ENCODE measurements around the gene GAREM1. TPM values are rescaled to one million over a fixed set of nuclear protein-coding genes. Genes with fewer than 3 reads are reported as not detected.
A peak's percentile ranks its signal among the peaks of the same experiment; 100 is the strongest.

Gene GAREM1
- total and polyA plus RNA-seq, 4 donors = 1.5 to 7.5 (median 2.0) TPM

DNA sequence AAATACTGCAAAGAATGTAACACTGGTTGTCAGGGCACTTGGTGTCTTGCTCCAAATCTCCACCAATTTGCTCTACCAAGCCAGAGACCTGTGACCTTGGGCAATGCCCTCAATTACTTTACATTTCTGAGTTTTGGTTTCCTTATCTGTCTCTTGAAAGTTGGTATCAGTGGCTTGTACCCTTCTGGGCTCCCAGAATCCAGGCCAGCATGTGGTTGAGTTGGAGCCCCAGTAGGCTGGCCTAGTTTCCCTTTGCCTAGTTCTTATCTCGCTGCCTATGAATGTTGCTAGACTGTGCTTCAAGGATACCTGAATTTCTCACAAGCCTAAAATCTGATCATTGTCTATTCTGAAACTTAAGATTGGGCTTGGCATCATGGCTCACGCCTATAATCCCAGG is 254.3 kb downstream of the GAREM1 start:
- H3K9ac ChIP-seq (ENCODE audit: low read depth in 1 of 2, low read length in 2 of 2) = no peak overlapping the region

DNA sequence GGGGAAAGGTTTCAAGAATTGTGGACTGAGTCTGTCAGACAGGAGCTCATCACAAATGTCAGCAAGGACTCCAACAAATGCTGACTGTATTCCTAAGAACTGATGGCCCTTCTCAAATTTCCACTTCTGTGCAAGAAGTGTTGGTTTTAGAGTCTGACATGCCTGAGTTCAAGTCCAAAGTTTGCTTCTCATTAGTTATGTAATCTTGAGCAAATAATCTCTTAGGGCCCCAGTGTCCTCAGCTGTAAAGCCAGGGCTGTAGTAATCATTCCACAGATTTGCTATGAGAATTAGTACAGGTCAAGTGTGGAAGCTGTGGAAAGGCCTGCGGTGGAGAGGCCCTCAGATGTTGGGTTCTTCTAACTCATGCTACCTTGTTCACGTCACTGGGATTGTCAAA is 257.0 kb downstream of the GAREM1 start:
- no peak overlapping the region for H3K4me3 ChIP-seq (ENCODE audit: low read depth in 1 of 3, low read length in 3 of 3)
- no peaks in the 10 kb centered on the region for H3K9me3 ChIP-seq (ENCODE audit: control insufficient read depth in 4 of 4, low read length in 3 of 4)
- no peak overlapping the region for H3K9ac ChIP-seq (ENCODE audit: low read depth in 1 of 2, low read length in 2 of 2)
- no peak for TF ChIP-seq FOXA2 (IDR thresholded peaks at IDR 0.05)
- peak; percentile 98 to 99 for TF ChIP-seq HNF4A (conservative IDR thresholded peaks at IDR 0.05)
- TF ChIP-seq, protein P1, sequence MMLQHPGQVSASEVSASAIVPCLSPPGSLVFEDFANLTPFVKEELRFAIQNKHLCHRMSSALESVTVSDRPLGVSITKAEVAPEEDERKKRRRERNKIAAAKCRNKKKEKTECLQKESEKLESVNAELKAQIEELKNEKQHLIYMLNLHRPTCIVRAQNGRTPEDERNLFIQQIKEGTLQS (IDR thresholded peaks at IDR 0.05) = peak; percentile 56
- peak; percentile 82 to 88 for TF ChIP-seq RXRA (IDR thresholded peaks at IDR 0.05)
- peak; percentile 44 for TF ChIP-seq NR2F2 (IDR thresholded peaks at IDR 0.05)
- peak; percentile 59 for TF ChIP-seq YY1 (IDR thresholded peaks at IDR 0.05)
- no peak for TF ChIP-seq TAF1 (conservative IDR thresholded peaks at IDR 0.05)
- no peak for TF ChIP-seq FOXA1 (IDR thresholded peaks at IDR 0.05)
- TF ChIP-seq, protein P2, sequence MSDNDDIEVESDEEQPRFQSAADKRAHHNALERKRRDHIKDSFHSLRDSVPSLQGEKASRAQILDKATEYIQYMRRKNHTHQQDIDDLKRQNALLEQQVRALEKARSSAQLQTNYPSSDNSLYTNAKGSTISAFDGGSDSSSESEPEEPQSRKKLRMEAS (IDR thresholded peaks at IDR 0.05) = peak; percentile 59
- TF ChIP-seq, protein P3, sequence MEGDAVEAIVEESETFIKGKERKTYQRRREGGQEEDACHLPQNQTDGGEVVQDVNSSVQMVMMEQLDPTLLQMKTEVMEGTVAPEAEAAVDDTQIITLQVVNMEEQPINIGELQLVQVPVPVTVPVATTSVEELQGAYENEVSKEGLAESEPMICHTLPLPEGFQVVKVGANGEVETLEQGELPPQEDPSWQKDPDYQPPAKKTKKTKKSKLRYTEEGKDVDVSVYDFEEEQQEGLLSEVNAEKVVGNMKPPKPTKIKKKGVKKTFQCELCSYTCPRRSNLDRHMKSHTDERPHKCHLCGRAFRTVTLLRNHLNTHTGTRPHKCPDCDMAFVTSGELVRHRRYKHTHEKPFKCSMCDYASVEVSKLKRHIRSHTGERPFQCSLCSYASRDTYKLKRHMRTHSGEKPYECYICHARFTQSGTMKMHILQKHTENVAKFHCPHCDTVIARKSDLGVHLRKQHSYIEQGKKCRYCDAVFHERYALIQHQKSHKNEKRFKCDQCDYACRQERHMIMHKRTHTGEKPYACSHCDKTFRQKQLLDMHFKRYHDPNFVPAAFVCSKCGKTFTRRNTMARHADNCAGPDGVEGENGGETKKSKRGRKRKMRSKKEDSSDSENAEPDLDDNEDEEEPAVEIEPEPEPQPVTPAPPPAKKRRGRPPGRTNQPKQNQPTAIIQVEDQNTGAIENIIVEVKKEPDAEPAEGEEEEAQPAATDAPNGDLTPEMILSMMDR (IDR thresholded peaks at IDR 0.05; ENCODE audit: low read depth, low read length, missing input control) = no peak
- TF ChIP-seq GABPA (IDR thresholded peaks at IDR 0.05 in 1 of 2, conservative IDR thresholded peaks at IDR 0.05 in 1 of 2) = no peak
- peak; percentile 37 to 56 for TF ChIP-seq RAD21 (IDR thresholded peaks at IDR 0.05)
- TF ChIP-seq EGR1 (IDR thresholded peaks at IDR 0.05; ENCODE audit: low read depth in 2 of 2) = no peak
- TF ChIP-seq, protein P4, sequence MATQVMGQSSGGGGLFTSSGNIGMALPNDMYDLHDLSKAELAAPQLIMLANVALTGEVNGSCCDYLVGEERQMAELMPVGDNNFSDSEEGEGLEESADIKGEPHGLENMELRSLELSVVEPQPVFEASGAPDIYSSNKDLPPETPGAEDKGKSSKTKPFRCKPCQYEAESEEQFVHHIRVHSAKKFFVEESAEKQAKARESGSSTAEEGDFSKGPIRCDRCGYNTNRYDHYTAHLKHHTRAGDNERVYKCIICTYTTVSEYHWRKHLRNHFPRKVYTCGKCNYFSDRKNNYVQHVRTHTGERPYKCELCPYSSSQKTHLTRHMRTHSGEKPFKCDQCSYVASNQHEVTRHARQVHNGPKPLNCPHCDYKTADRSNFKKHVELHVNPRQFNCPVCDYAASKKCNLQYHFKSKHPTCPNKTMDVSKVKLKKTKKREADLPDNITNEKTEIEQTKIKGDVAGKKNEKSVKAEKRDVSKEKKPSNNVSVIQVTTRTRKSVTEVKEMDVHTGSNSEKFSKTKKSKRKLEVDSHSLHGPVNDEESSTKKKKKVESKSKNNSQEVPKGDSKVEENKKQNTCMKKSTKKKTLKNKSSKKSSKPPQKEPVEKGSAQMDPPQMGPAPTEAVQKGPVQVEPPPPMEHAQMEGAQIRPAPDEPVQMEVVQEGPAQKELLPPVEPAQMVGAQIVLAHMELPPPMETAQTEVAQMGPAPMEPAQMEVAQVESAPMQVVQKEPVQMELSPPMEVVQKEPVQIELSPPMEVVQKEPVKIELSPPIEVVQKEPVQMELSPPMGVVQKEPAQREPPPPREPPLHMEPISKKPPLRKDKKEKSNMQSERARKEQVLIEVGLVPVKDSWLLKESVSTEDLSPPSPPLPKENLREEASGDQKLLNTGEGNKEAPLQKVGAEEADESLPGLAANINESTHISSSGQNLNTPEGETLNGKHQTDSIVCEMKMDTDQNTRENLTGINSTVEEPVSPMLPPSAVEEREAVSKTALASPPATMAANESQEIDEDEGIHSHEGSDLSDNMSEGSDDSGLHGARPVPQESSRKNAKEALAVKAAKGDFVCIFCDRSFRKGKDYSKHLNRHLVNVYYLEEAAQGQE (IDR thresholded peaks at IDR 0.05) = no peak
- peak; percentile 96 for TF ChIP-seq HNF4G (IDR thresholded peaks at IDR 0.05)
- TF ChIP-seq SP1 (IDR thresholded peaks at IDR 0.05) = peak; percentile 95
- peak; percentile 80 to 89 for TF ChIP-seq JUND (IDR thresholded peaks at IDR 0.05)
- TF ChIP-seq, protein P5, sequence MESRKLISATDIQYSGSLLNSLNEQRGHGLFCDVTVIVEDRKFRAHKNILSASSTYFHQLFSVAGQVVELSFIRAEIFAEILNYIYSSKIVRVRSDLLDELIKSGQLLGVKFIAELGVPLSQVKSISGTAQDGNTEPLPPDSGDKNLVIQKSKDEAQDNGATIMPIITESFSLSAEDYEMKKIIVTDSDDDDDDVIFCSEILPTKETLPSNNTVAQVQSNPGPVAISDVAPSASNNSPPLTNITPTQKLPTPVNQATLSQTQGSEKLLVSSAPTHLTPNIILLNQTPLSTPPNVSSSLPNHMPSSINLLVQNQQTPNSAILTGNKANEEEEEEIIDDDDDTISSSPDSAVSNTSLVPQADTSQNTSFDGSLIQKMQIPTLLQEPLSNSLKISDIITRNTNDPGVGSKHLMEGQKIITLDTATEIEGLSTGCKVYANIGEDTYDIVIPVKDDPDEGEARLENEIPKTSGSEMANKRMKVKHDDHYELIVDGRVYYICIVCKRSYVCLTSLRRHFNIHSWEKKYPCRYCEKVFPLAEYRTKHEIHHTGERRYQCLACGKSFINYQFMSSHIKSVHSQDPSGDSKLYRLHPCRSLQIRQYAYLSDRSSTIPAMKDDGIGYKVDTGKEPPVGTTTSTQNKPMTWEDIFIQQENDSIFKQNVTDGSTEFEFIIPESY (IDR thresholded peaks at IDR 0.05) = peak; percentile 15
- no peak for DNase-seq (ENCODE audit: low spot score)
- H3K36me3 ChIP-seq (ENCODE audit: control insufficient read depth in 4 of 4, insufficient read depth in 3 of 4, low read depth in 1 of 4, low read length in 3 of 4) = no peaks in the 10 kb centered on the region
- no peaks in the 10 kb centered on the region for H3K27me3 ChIP-seq (ENCODE audit: control insufficient read depth in 4 of 4, insufficient read depth in 4 of 4, low read length in 3 of 4)
- peaks cover 3 to 31% (median 16%) of the 10 kb centered on the region in 4 donors for H3K4me1 ChIP-seq (ENCODE audit: control insufficient read depth in 4 of 4, insufficient read depth in 4 of 4, low read length in 3 of 4)
- H3K27ac ChIP-seq (ENCODE audit: low read depth in 1 of 2, low read length in 2 of 2) = peak overlapping the region; percentile 35 to 45
- 26% methylated on average over 2 of the region's 2 CpGs for WGBS

More for the DNA sequence above, 254.3 kb downstream of the GAREM1 start:
- H3K27me3 ChIP-seq (ENCODE audit: control insufficient read depth in 4 of 4, insufficient read depth in 4 of 4, low read length in 3 of 4) = no peaks in the 10 kb centered on the region
- no peak overlapping the region for H3K27ac ChIP-seq (ENCODE audit: low read depth in 1 of 2, low read length in 2 of 2)
- H3K4me1 ChIP-seq (ENCODE audit: control insufficient read depth in 4 of 4, insufficient read depth in 4 of 4, low read length in 3 of 4) = peaks cover 0 to 12% (median 7%) of the 10 kb centered on the region in 4 donors
- H3K4me3 ChIP-seq (ENCODE audit: low read depth in 1 of 3, low read length in 3 of 3) = no peak overlapping the region
- TF ChIP-seq, protein P5 (IDR thresholded peaks at IDR 0.05) = no peak
- TF ChIP-seq HNF4G (IDR thresholded peaks at IDR 0.05) (no peak), HNF4A (conservative IDR thresholded peaks at IDR 0.05) (no peak), GABPA (IDR thresholded peaks at IDR 0.05 in 1 of 2, conservative IDR thresholded peaks at IDR 0.05 in 1 of 2) (no peak), TAF1 (conservative IDR thresholded peaks at IDR 0.05) (no peak), RAD21 (IDR thresholded peaks at IDR 0.05) (no peak), JUND (IDR thresholded peaks at IDR 0.05) (no peak), NR2F2 (IDR thresholded peaks at IDR 0.05) (no peak), FOXA2 (IDR thresholded peaks at IDR 0.05) (no peak)
- TF ChIP-seq, protein P1 (IDR thresholded peaks at IDR 0.05) = no peak
- H3K36me3 ChIP-seq (ENCODE audit: control insufficient read depth in 4 of 4, insufficient read depth in 3 of 4, low read depth in 1 of 4, low read length in 3 of 4) = no peaks in the 10 kb centered on the region
- no peaks in the 10 kb centered on the region for H3K9me3 ChIP-seq (ENCODE audit: control insufficient read depth in 4 of 4, low read length in 3 of 4)
- WGBS = 92% methylated on average over 2 of the region's 2 CpGs
- no peak for DNase-seq (ENCODE audit: low spot score)
